IMR-90 (cell line): ENCODE measurements around the gene ZNF236. TPM values are rescaled to one million over a fixed set of nuclear protein-coding genes. Genes with fewer than 3 reads are reported as not detected.

Source experiments
- ATAC-seq: fragments of 200-7000 bp; cut with Tn5 transposase; 2 replicates; pipeline ENCODE4 v1.9.1; 2020; ENCODE audit warnings: low read depth, mild to moderate bottlenecking, moderate library complexity
- BruUV-seq: library from RNA; stranded (reverse); fragments of 400-500 nt; replicated peaks from 2 replicates; lab custom pipeline; 2021; lab: Mats Ljungman, UMichigan
- CTCF ChIA-PET: fragments of 300-600 bp; formaldehyde crosslinking; extraction: SDS; loops from one replicate; lab custom pipeline; 2021; ENCODE audit warnings: antibody characterized with exemption; lab: Yijun Ruan, JAX
- POLR2A ChIA-PET: fragments of 300-600 bp; sonication (Branson Sonifier 250); formaldehyde crosslinking; loops from one replicate; lab custom pipeline; 2022; ENCODE audit warnings: antibody characterized with exemption; ENCODE audit not compliant: unreplicated experiment; lab: Charles Lee
- DNase-seq: peaks from one replicate; pipeline ENCODE4 v3.0.0; 2013
- H2AFZ ChIP-seq: replicated peaks from 2 replicates; pipeline ENCODE3; 2013; ENCODE audit warnings: low read length, mild to moderate bottlenecking; ENCODE audit not compliant: poor library complexity
- H2AK5ac ChIP-seq: 2 replicates; pipeline ENCODE4 v1.6.1; 2013; ENCODE audit warnings: low read depth, low read length, inconsistent platforms
- H2AK9ac ChIP-seq: replicated peaks from 2 replicates; pipeline ENCODE3; 2013; ENCODE audit warnings: mild to moderate bottlenecking, low read depth, low read length, moderate library complexity; ENCODE audit not compliant: poor library complexity
- H2BK120ac ChIP-seq: 2 replicates; pipeline ENCODE4 v1.6.1; 2013; ENCODE audit warnings: low read depth, low read length, inconsistent platforms
- H2BK15ac ChIP-seq: 3 replicates; pipeline ENCODE4 v1.6.1; 2013; ENCODE audit warnings: low read depth, low read length, inconsistent platforms
- H2BK20ac ChIP-seq: 2 replicates; pipeline ENCODE4 v1.6.1; 2013; ENCODE audit warnings: low read depth, mild to moderate bottlenecking, inconsistent platforms, low read length, moderate library complexity
- H2BK5ac ChIP-seq: 2 replicates; pipeline ENCODE4 v1.6.1; 2013; ENCODE audit warnings: mild to moderate bottlenecking, low read depth, low read length, inconsistent platforms; ENCODE audit not compliant: poor library complexity, severe bottlenecking
- H3K14ac ChIP-seq: replicated peaks from 2 replicates; pipeline ENCODE4 v1.6.1; 2013; ENCODE audit warnings: low read depth, low read length, inconsistent platforms
- H3K18ac ChIP-seq: 2 replicates; pipeline ENCODE4 v1.6.1; 2013; ENCODE audit warnings: low read depth, low read length, control low read depth
- H3K23ac ChIP-seq: 2 replicates; pipeline ENCODE4 v1.6.1; 2013; ENCODE audit warnings: low read depth, low read length, inconsistent platforms
- H3K27ac ChIP-seq: 2 replicates; pipeline ENCODE4 v1.5.1; 2013; ENCODE audit warnings: mild to moderate bottlenecking, control low read depth, low read length; ENCODE audit not compliant: insufficient read depth
- H3K27me3 ChIP-seq: 2 replicates; pipeline ENCODE4 v1.6.1; 2013; ENCODE audit warnings: low read length; ENCODE audit not compliant: control insufficient read depth, insufficient read depth
- H3K36me3 ChIP-seq: 2 replicates; pipeline ENCODE4 v1.6.1; 2013; ENCODE audit warnings: low read length, mixed read lengths; ENCODE audit not compliant: control insufficient read depth, insufficient read depth
- H3K4ac ChIP-seq: 2 replicates; pipeline ENCODE4 v1.6.1; 2013; ENCODE audit warnings: low read depth, low read length, inconsistent platforms
- H3K4me1 ChIP-seq: 2 replicates; pipeline ENCODE4 v1.6.1; 2013; ENCODE audit warnings: low read length, mixed read lengths; ENCODE audit not compliant: control insufficient read depth, insufficient read depth
- H3K4me2 ChIP-seq: 2 replicates; pipeline ENCODE4 v1.6.1; 2013; ENCODE audit warnings: low read depth, mild to moderate bottlenecking, control low read depth, low read length, moderate library complexity
- H3K4me3 ChIP-seq: 2 replicates; pipeline ENCODE4 v1.5.1; 2013; ENCODE audit warnings: low read depth, mild to moderate bottlenecking, control low read depth, low read length, moderate library complexity; ENCODE audit not compliant: insufficient read depth
- H3K56ac ChIP-seq: 2 replicates; pipeline ENCODE4 v1.6.1; 2013; ENCODE audit warnings: low read length, inconsistent platforms; ENCODE audit not compliant: insufficient read depth; ENCODE audit errors: extremely low read depth
- H3K79me1 ChIP-seq, 2 experiments: 2 replicates each; pipeline ENCODE4 v1.6.1; 2013; ENCODE audit warnings: low read length in 2 of 2, inconsistent platforms in 1 of 2, low read depth in 1 of 2
- H3K9ac ChIP-seq: 2 replicates; pipeline ENCODE4 v1.6.1; 2013; ENCODE audit warnings: low read depth, low read length, control low read depth
- H3K9me1 ChIP-seq: 2 replicates; pipeline ENCODE4 v1.6.1; 2013; ENCODE audit warnings: low read length, inconsistent platforms; ENCODE audit not compliant: insufficient read depth
- H3K9me3 ChIP-seq: 2 replicates; pipeline ENCODE4 v1.6.1; 2013; ENCODE audit warnings: low read length; ENCODE audit not compliant: control insufficient read depth, insufficient read depth
- H4K20me1 ChIP-seq: 2 replicates; pipeline ENCODE4 v1.6.1; 2013; ENCODE audit warnings: low read length, inconsistent platforms; ENCODE audit not compliant: insufficient read depth
- H4K5ac ChIP-seq: 2 replicates; pipeline ENCODE4 v1.6.1; 2013; ENCODE audit warnings: mild to moderate bottlenecking, low read depth, low read length, control low read depth
- H4K8ac ChIP-seq, 2 experiments: 2 replicates each; pipeline ENCODE4 v1.6.1; 2013; ENCODE audit warnings: low read depth in 2 of 2, low read length in 2 of 2, control low read depth in 1 of 2, inconsistent platforms in 1 of 2
- H4K91ac ChIP-seq: 2 replicates; pipeline ENCODE4 v1.6.1; 2013; ENCODE audit warnings: low read depth, low read length, inconsistent platforms; ENCODE audit not compliant: insufficient read depth
- FOS ChIP-seq: fragments of 150-350 bp; IDR thresholded peaks from 2 replicates; pipeline ENCODE4 v1.6.1; 2016; ENCODE audit warnings: low read depth, low read length
- NFE2L2 ChIP-seq: fragments of 150-350 bp; IDR thresholded peaks from 2 replicates; pipeline ENCODE4 v1.6.1; 2016; ENCODE audit warnings: low read depth, mild to moderate bottlenecking, low read length
- RFX5 ChIP-seq: IDR thresholded peaks from 2 replicates; pipeline ENCODE4 v1.8.0; 2012; ENCODE audit warnings: low read depth, mild to moderate bottlenecking, low read length, moderate library complexity
- SMC3 ChIP-seq: fragments of 150-350 bp; IDR thresholded peaks from 2 replicates; pipeline ENCODE4 v1.6.1; 2016; ENCODE audit warnings: low read depth, mild to moderate bottlenecking, antibody characterized with exemption, low read length, moderate library complexity
- WGBS, 2 experiments: methylation state at CpG; one replicate each; pipeline versions ENCODE4 v1.1.5 to v1.1.7; 2013; ENCODE audit warnings: missing lambda C conversion rate in 2 of 2; ENCODE audit not compliant: insufficient read length in 1 of 2; ENCODE audit errors: extremely low coverage in 2 of 2; 5-methylcytosine and 5-hydroxymethylcytosine counted together
- dilution Hi-C: fragments of 300-500 bp; cut with HindIII; formaldehyde crosslinking; loops from one replicate; pipeline ENCODE4 v1.14.3; 2018; ENCODE audit warnings: low sequenced_read_pairs; ENCODE audit not compliant: unreplicated experiment
- in situ Hi-C: fragments of 300-500 bp; cut with MboI; formaldehyde crosslinking; loops from 3 replicates; pipeline ENCODE4 v1.14.3; 2019; ENCODE audit warnings: low sequenced_read_pairs, inconsistent platforms, mixed read lengths
- intact Hi-C: fragments of 100-400 bp; cut with micrococcal nuclease; formaldehyde crosslinking; loops from 2 replicates; pipeline ENCODE4 v1.10.0; 2022
- polyA plus RNA-seq, 3 experiments: library from polyadenylated mRNA; depleted of rRNA; stranded (reverse); fragments of >200 nt; gene quantifications; 2 replicates each; pipeline ENCODE4 v1.2.3, GENCODE V29; 2012; ENCODE audit warnings: low replicate concordance in 1 of 3
- total RNA-seq: library from RNA; depleted of rRNA; stranded (reverse); fragments of >200 nt; gene quantifications from 2 replicates; pipeline ENCODE4 v1.2.3, GENCODE V29; 2012
- TF ChIP-seq, protein P1 (sequence below): fragments of 150-350 bp; IDR thresholded peaks from 2 replicates; pipeline ENCODE4 v1.6.1; 2017; ENCODE audit warnings: mild to moderate bottlenecking, antibody characterized with exemption, low read length, low read depth
- TF ChIP-seq, protein P2 (sequence below): conservative IDR thresholded peaks from 2 replicates; pipeline ENCODE4 v1.5.1; 2012; ENCODE audit warnings: mild to moderate bottlenecking, low read depth, low read length, improper control_type of control experiment

Gene ZNF236
- total and polyA plus RNA-seq, 2 of the 4 experiments (the other 2 are of a cell fraction) = 3.6 to 9.7 TPM

DNA sequence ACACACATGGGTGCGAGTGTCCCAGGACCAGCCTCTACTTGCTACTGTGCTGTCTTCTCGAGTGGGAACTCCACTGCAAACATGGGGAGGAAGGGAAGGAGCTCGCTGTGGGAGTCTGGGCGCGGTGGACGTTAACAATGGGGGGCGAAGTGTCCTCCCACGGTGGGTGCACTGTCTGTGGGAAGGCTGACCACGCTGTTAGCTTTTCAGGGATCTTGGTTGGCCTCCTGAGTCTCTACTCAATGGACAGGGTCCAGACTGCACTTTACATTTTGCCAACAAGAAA lies 163.5 kb downstream of the ZNF236 start:
- Histone ChIP-seq H3K4me1 (no peaks in the 10 kb centered on the region; the same call in 1 of the 2 replicates), H3K9ac (no peak overlapping the region), H3K4ac (no peak overlapping the region), H2BK120ac (no peak overlapping the region), H2BK20ac (no peak overlapping the region), H2BK5ac (no peak overlapping the region), H3K14ac (no peak overlapping the region), H4K8ac (no peak overlapping the region), H3K9me1 (no peaks in the 10 kb centered on the region), H3K18ac (no peak overlapping the region), H3K4me2 (no peak overlapping the region), H4K5ac (no peak overlapping the region), H2AK5ac (no peak overlapping the region), H4K91ac (no peak overlapping the region), H3K56ac (no peak overlapping the region), H2AFZ (no peak overlapping the region), H3K9me3 (no peaks in the 10 kb centered on the region), H3K36me3 (no peaks in the 10 kb centered on the region), H4K20me1 (no peaks in the 10 kb centered on the region), H2BK15ac (no peak overlapping the region), H3K27me3 (peaks cover 8% of the 10 kb centered on the region), H3K27ac (no peak overlapping the region), H3K4me3 (no peak overlapping the region), H3K79me1 (no peaks in the 10 kb centered on the region), H2AK9ac (no peak overlapping the region), H3K23ac (no peak overlapping the region)
- TF ChIP-seq RFX5 = no peak
- TF ChIP-seq NFE2L2 = no peak
- TF ChIP-seq, protein P1, sequence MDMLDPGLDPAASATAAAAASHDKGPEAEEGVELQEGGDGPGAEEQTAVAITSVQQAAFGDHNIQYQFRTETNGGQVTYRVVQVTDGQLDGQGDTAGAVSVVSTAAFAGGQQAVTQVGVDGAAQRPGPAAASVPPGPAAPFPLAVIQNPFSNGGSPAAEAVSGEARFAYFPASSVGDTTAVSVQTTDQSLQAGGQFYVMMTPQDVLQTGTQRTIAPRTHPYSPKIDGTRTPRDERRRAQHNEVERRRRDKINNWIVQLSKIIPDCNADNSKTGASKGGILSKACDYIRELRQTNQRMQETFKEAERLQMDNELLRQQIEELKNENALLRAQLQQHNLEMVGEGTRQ = no peak
- TF ChIP-seq, protein P2, sequence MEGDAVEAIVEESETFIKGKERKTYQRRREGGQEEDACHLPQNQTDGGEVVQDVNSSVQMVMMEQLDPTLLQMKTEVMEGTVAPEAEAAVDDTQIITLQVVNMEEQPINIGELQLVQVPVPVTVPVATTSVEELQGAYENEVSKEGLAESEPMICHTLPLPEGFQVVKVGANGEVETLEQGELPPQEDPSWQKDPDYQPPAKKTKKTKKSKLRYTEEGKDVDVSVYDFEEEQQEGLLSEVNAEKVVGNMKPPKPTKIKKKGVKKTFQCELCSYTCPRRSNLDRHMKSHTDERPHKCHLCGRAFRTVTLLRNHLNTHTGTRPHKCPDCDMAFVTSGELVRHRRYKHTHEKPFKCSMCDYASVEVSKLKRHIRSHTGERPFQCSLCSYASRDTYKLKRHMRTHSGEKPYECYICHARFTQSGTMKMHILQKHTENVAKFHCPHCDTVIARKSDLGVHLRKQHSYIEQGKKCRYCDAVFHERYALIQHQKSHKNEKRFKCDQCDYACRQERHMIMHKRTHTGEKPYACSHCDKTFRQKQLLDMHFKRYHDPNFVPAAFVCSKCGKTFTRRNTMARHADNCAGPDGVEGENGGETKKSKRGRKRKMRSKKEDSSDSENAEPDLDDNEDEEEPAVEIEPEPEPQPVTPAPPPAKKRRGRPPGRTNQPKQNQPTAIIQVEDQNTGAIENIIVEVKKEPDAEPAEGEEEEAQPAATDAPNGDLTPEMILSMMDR = no peak
- TF ChIP-seq FOS = no peak
- TF ChIP-seq SMC3 = no peak
- ChIA-PET POLR2A (no interaction called here), CTCF (interaction anchor here (1.3 to 1.5 kb wide), 2 partner anchors 15 to 183 kb away, joined by 4 read pairs; no protein-coding TSS in a partner anchor)
- in situ Hi-C loops = loop anchor here (10.0 kb wide), 1 partner anchor 181 kb away; no protein-coding TSS in a partner anchor
- DNase-seq (no peak), ATAC-seq (no peak)
- 83% methylated on average over 3 of the region's 9 CpGs; no CpG with 5 or more reads in 1 of the 2 experiments for WGBS, 2 experiments
- intact Hi-C loops = no loop called here
- no TSS peak for BruUV-seq
- dilution Hi-C loops = no loop called here
